Neural progenitor cell (in vitro differentiated cells): ENCODE data around the gene SS18L1. TPM values are rescaled to one million over a fixed set of nuclear protein-coding genes. Genes with fewer than 3 reads are reported as not detected.

Experiments
- DNase-seq: peaks from one replicate; pipeline ENCODE4 v3.0.0-alpha.2; 2016; ENCODE audit warnings: low spot score
- H2AFZ ChIP-seq: fragments of 200-600 bp; sonication (generic); replicated peaks from 2 replicates; pipeline ENCODE4 v1.6.1; 2016; ENCODE audit warnings: antibody characterized with exemption
- H3F3A ChIP-seq: fragments of 200-600 bp; sonication (generic); 2 replicates; pipeline ENCODE4 v1.6.1; 2016; ENCODE audit warnings: antibody characterized with exemption, low read depth
- H3K27ac ChIP-seq: fragments of 200-600 bp; sonication (generic); 2 replicates; pipeline ENCODE4 v1.5.1; 2016; ENCODE audit warnings: mild to moderate bottlenecking
- H3K27me3 ChIP-seq: fragments of 200-600 bp; sonication (generic); 2 replicates; pipeline ENCODE4 v1.6.1; 2016; ENCODE audit warnings: mild to moderate bottlenecking, moderate library complexity
- H3K36me3 ChIP-seq: fragments of 200-600 bp; sonication (generic); 2 replicates; pipeline ENCODE4 v1.5.1; 2016
- H3K4me1 ChIP-seq: fragments of 200-600 bp; sonication (generic); 2 replicates; pipeline ENCODE4 v1.6.1; 2016; ENCODE audit warnings: mixed run types
- H3K4me2 ChIP-seq: fragments of 200-600 bp; sonication (generic); 2 replicates; pipeline ENCODE4 v1.6.1; 2016
- H3K4me3 ChIP-seq: fragments of 200-600 bp; sonication (generic); 2 replicates; pipeline ENCODE4 v1.5.1; 2016
- H3K79me2 ChIP-seq: fragments of 200-600 bp; sonication (generic); 2 replicates; pipeline ENCODE4 v1.6.1; 2016; ENCODE audit warnings: low read depth
- H3K9ac ChIP-seq: fragments of 200-600 bp; sonication (generic); 2 replicates; pipeline ENCODE4 v1.6.1; 2016
- H3K9me3 ChIP-seq: fragments of 200-600 bp; sonication (generic); 2 replicates; pipeline ENCODE4 v1.5.1; 2016; ENCODE audit warnings: low read depth
- H4K20me1 ChIP-seq: fragments of 200-600 bp; sonication (generic); 2 replicates; pipeline ENCODE4 v1.6.1; 2016; ENCODE audit warnings: low read depth
- H3K27ac Mint-ChIP-seq: 3 replicates; pipeline ENCODE4 v1.8.0; 2021; ENCODE audit warnings: mixed read lengths
- H3K27me3 Mint-ChIP-seq: 2 replicates; pipeline ENCODE4 v1.8.0; 2022; ENCODE audit warnings: low read depth, mild to moderate bottlenecking, inconsistent platforms, moderate library complexity, mixed read lengths; ENCODE audit not compliant: insufficient read depth
- H3K36me3 Mint-ChIP-seq: 3 replicates; pipeline ENCODE4 v1.8.0; 2021; ENCODE audit warnings: mixed read lengths
- H3K4me1 Mint-ChIP-seq: 3 replicates; pipeline ENCODE4 v1.8.0; 2021; ENCODE audit warnings: mixed read lengths
- H3K4me3 Mint-ChIP-seq: 3 replicates; pipeline ENCODE4 v1.8.0; 2021; ENCODE audit warnings: mild to moderate bottlenecking, moderate library complexity, mixed read lengths
- H3K9me3 Mint-ChIP-seq: 3 replicates; pipeline ENCODE4 v1.8.0; 2020; ENCODE audit warnings: mixed read lengths
- EZH2 ChIP-seq: fragments of 200-600 bp; sonication (generic); IDR thresholded peaks from 2 replicates; pipeline ENCODE4 v1.6.1; 2017; ENCODE audit warnings: antibody characterized with exemption, mild to moderate bottlenecking, moderate library complexity
- EZH2phosphoT487 ChIP-seq: fragments of 200-600 bp; sonication (generic); IDR thresholded peaks from 2 replicates; pipeline ENCODE4 v1.6.1; 2017; ENCODE audit warnings: antibody characterized with exemption
- total RNA-seq: library from RNA; depleted of rRNA; stranded (reverse); fragments of >200 nt; gene quantifications from 2 replicates; pipeline ENCODE4 v1.2.3, GENCODE V29; 2015; ENCODE audit warnings: low replicate concordance
- TF ChIP-seq, protein P1 (sequence below): fragments of 200-600 bp; sonication (generic); IDR thresholded peaks from 2 replicates; pipeline ENCODE4 v1.5.1; 2017; ENCODE audit warnings: antibody characterized with exemption, mild to moderate bottlenecking

The SS18L1 gene
- total RNA-seq, 1 donor from 2014 or later: 25.5 TPM

DNA sequence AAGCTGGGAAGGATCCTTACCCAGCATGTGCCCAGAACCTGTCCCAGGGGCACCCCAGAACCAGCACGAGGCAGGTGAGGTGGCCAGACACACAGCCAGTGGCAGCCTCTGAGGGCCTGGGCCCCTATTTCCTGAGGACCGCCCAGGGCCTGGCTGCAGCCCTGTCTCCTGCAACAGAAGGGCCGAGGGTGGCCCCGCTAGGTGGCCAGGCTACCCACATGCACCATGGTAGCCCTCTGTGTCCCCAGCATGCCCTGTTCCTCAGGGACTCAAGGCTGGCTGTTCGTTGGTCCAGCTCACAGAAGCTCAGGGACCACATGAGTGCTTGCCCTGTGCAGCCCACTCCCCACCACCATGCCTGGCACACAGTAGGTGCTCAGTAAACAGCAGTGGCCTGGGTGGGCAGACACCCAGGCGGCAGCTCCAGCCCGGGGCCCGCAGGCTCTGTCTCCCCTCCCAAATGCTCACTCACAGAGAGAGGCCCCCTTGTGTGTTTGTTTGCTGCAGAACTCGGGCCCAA lies 68.3 kb downstream of the SS18L1 start:
- H3K27me3 ChIP-seq: peaks cover 22% of the 10 kb centered on the region

GRCh38 chr20:62212299-62212698 lies 68.7 kb downstream of the SS18L1 start:
- Mint-ChIP-seq H3K36me3 (no peaks in the 10 kb centered on the region), H3K27ac (no peak overlapping the region), H3K4me3 (peak overlapping the region; percentile 53), H3K9me3 (no peaks in the 10 kb centered on the region), H3K4me1 (peaks cover 8% of the 10 kb centered on the region), H3K27me3 (peaks cover 16% of the 10 kb centered on the region)
- Histone ChIP-seq H3F3A (no peaks in the 10 kb centered on the region), H3K4me2 (no peak overlapping the region), H3K4me1 (peaks cover 5% of the 10 kb centered on the region), H3K4me3 (no peak overlapping the region), H3K79me2 (no peaks in the 10 kb centered on the region), H2AFZ (no peak overlapping the region), H3K27me3 (peaks cover 27% of the 10 kb centered on the region), H3K27ac (no peak overlapping the region), H4K20me1 (peaks cover 5% of the 10 kb centered on the region), H3K36me3 (no peaks in the 10 kb centered on the region), H3K9me3 (no peaks in the 10 kb centered on the region), H3K9ac (no peak overlapping the region)
- TF ChIP-seq, protein P1, sequence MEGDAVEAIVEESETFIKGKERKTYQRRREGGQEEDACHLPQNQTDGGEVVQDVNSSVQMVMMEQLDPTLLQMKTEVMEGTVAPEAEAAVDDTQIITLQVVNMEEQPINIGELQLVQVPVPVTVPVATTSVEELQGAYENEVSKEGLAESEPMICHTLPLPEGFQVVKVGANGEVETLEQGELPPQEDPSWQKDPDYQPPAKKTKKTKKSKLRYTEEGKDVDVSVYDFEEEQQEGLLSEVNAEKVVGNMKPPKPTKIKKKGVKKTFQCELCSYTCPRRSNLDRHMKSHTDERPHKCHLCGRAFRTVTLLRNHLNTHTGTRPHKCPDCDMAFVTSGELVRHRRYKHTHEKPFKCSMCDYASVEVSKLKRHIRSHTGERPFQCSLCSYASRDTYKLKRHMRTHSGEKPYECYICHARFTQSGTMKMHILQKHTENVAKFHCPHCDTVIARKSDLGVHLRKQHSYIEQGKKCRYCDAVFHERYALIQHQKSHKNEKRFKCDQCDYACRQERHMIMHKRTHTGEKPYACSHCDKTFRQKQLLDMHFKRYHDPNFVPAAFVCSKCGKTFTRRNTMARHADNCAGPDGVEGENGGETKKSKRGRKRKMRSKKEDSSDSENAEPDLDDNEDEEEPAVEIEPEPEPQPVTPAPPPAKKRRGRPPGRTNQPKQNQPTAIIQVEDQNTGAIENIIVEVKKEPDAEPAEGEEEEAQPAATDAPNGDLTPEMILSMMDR: no peak
- TF ChIP-seq EZH2 (no peak), EZH2phosphoT487 (no peak)
- no peak for DNase-seq

More for the DNA sequence above, 68.3 kb downstream of the SS18L1 start:
- Histone ChIP-seq H3K4me1 (peaks cover 5% of the 10 kb centered on the region), H2AFZ (no peak overlapping the region), H3K9ac (no peak overlapping the region), H3K9me3 (no peaks in the 10 kb centered on the region), H3K79me2 (no peaks in the 10 kb centered on the region), H3K4me2 (no peak overlapping the region), H3F3A (no peaks in the 10 kb centered on the region), H3K36me3 (no peaks in the 10 kb centered on the region), H4K20me1 (peaks cover 3% of the 10 kb centered on the region), H3K4me3 (no peak overlapping the region), H3K27ac (no peak overlapping the region)
- Mint-ChIP-seq H3K27ac (no peak overlapping the region), H3K27me3 (peaks cover 15% of the 10 kb centered on the region), H3K9me3 (no peaks in the 10 kb centered on the region), H3K36me3 (no peaks in the 10 kb centered on the region), H3K4me3 (no peak overlapping the region), H3K4me1 (peaks cover 12% of the 10 kb centered on the region)
- DNase-seq: no peak
- TF ChIP-seq EZH2: no peak

GRCh38 chr20:62214067-62214466 lies 70.5 kb downstream of the SS18L1 start:
- Histone ChIP-seq H3K9me3 (no peaks in the 10 kb centered on the region), H3K4me2 (no peak overlapping the region), H3K4me1 (peaks cover 15% of the 10 kb centered on the region), H3K9ac (no peak overlapping the region), H4K20me1 (peaks cover 21% of the 10 kb centered on the region), H3K36me3 (no peaks in the 10 kb centered on the region), H2AFZ (no peak overlapping the region), H3F3A (peaks cover 9% of the 10 kb centered on the region), H3K27me3 (peaks cover 45% of the 10 kb centered on the region), H3K4me3 (no peak overlapping the region), H3K27ac (no peak overlapping the region), H3K79me2 (no peaks in the 10 kb centered on the region)
- no peak for TF ChIP-seq EZH2
- no peak for TF ChIP-seq EZH2phosphoT487
- TF ChIP-seq, protein P1: no peak
- Mint-ChIP-seq H3K9me3 (no peaks in the 10 kb centered on the region), H3K27ac (no peak overlapping the region), H3K4me1 (peaks cover 9% of the 10 kb centered on the region), H3K27me3 (peaks cover 24% of the 10 kb centered on the region), H3K4me3 (no peak overlapping the region), H3K36me3 (no peaks in the 10 kb centered on the region)
- no peak for DNase-seq
